OCI-LY1 (cell line): ENCODE results near the gene CDH2.

Source experiments
- EZH2 ChIP-seq: fragments of 200-600 bp; sonication (generic), shearing (Covaris generic); IDR thresholded peaks from 2 replicates; pipeline ENCODE4 v1.8.0; 2017; ENCODE audit warnings: borderline replicate concordance, mixed run types, mild to moderate bottlenecking, antibody characterized with exemption, low read length, moderate library complexity, mixed read lengths
- TF ChIP-seq, protein P1 (sequence below): fragments of 200-600 bp; sonication (generic), shearing (Covaris generic); IDR thresholded peaks from 2 replicates; pipeline ENCODE4 v1.5.1; 2017; ENCODE audit warnings: mild to moderate bottlenecking, antibody characterized with exemption, low read length, moderate library complexity, mixed read lengths

DNA sequence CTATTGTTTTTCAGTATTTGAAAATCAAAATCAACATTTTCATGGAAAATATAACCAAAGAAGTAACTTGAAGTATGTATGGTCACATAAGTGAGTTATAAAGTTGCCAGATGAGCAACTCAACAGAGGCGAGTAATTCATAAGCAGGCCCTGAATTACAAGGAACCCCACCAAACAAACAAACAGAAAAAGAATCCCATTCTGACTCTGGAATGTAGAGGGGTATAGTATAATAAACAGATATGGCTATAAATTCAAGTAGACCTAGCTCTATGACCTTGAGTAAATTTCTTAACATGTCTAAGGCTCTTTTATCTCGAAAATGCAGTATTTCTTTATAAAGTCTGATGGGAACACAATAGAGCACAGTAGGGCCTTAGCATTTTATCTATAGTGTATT is 4.7 kb upstream of the CDH2 start:
- TF ChIP-seq, protein P1, sequence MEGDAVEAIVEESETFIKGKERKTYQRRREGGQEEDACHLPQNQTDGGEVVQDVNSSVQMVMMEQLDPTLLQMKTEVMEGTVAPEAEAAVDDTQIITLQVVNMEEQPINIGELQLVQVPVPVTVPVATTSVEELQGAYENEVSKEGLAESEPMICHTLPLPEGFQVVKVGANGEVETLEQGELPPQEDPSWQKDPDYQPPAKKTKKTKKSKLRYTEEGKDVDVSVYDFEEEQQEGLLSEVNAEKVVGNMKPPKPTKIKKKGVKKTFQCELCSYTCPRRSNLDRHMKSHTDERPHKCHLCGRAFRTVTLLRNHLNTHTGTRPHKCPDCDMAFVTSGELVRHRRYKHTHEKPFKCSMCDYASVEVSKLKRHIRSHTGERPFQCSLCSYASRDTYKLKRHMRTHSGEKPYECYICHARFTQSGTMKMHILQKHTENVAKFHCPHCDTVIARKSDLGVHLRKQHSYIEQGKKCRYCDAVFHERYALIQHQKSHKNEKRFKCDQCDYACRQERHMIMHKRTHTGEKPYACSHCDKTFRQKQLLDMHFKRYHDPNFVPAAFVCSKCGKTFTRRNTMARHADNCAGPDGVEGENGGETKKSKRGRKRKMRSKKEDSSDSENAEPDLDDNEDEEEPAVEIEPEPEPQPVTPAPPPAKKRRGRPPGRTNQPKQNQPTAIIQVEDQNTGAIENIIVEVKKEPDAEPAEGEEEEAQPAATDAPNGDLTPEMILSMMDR = no peak
- TF ChIP-seq EZH2 = no peak
